CD4-positive, alpha-beta T cell treated with Interleukin-6 for 4 hours (primary cell): ENCODE results near the gene SCAF8.
"Not testable (repeated sequence)": the region's sequence is repeated elsewhere in the genome, so short reads cannot be mapped to it uniquely, and the experiment has no call there.

Experiments
- DNase-seq: peaks from one replicate; pipeline ENCODE4 v3.0.0-alpha.2; 2020; ENCODE audit warnings: mixed read lengths

Gene SCAF8

GRCh38 chr6:154783229-154783628, 50.0 kb downstream of the SCAF8 start:
- no peak for DNase-seq

- no peak for DNase-seq
These were observed 51.9 kb downstream of the SCAF8 start for GRCh38 chr6:154785075-154785474.

- no peak for DNase-seq
These were observed 53.1 kb downstream of the SCAF8 start for GRCh38 chr6:154786144-154786868.

- no peak for DNase-seq
These were observed 58.5 kb downstream of the SCAF8 start for GRCh38 chr6:154791556-154792317.

- no peak for DNase-seq
These were observed 59.1 kb downstream of the SCAF8 start for GRCh38 chr6:154792325-154792724.

- no peak for DNase-seq
These were observed 59.5 kb downstream of the SCAF8 start for GRCh38 chr6:154792761-154793160.

GRCh38 chr6:154796484-154796883, 63.3 kb downstream of the SCAF8 start:
- no peak for DNase-seq

- no peak for DNase-seq
These were observed 64.6 kb downstream of the SCAF8 start for GRCh38 chr6:154797857-154798256.

GRCh38 chr6:154800338-154800737, 67.1 kb downstream of the SCAF8 start:
- DNase-seq: no peak

GRCh38 chr6:154805288-154805911, 72.2 kb downstream of the SCAF8 start:
- DNase-seq: no peak

- no peak for DNase-seq
These were observed 73.6 kb downstream of the SCAF8 start for GRCh38 chr6:154806804-154807203.

- DNase-seq: not testable (repeated sequence)
These were observed 78.4 kb downstream of the SCAF8 start for GRCh38 chr6:154811663-154812062.

- no peak for DNase-seq
These were observed 80.8 kb downstream of the SCAF8 start for GRCh38 chr6:154814063-154814462.

- no peak for DNase-seq
These were observed 83.0 kb downstream of the SCAF8 start for GRCh38 chr6:154815938-154816820.

GRCh38 chr6:154821099-154821498, 87.9 kb downstream of the SCAF8 start:
- no peak for DNase-seq

GRCh38 chr6:154821638-154822037, 88.4 kb downstream of the SCAF8 start:
- no peak for DNase-seq

- no peak for DNase-seq
These were observed 89.8 kb downstream of the SCAF8 start for GRCh38 chr6:154822947-154823558.

GRCh38 chr6:154824076-154824475, 90.9 kb downstream of the SCAF8 start:
- DNase-seq: no peak

GRCh38 chr6:154829970-154830369, 96.8 kb downstream of the SCAF8 start:
- no peak for DNase-seq

GRCh38 chr6:154830771-154831170, 97.6 kb downstream of the SCAF8 start:
- no peak for DNase-seq

GRCh38 chr6:154835307-154835706, 102.1 kb downstream of the SCAF8 start:
- no peak for DNase-seq

- DNase-seq: no peak
These were observed 106.3 kb downstream of the SCAF8 start for GRCh38 chr6:154839546-154839945.
